Measurements from ENCODE around the gene EFNA4.

EFNA4 gene

GRCh38 chr1:155044812-155045657 lies 18.5 kb upstream of the EFNA4 start:
- POLR2A ChIA-PET: interaction anchor here (0.9 to 1.7 kb wide), 3 partner anchors 12 to 50 kb away, joined by 3 to 5 read pairs (median 4); no protein-coding TSS in a partner anchor
- H3K27ac ChIP-seq (ENCODE audit: extremely low read depth, low read depth, low read length): no peak overlapping the region
- H3K9me3 ChIP-seq (ENCODE audit: control insufficient read depth, insufficient read depth, low read depth, low read length): no peaks in the 10 kb centered on the region
- no peak overlapping the region for H3K4me3 ChIP-seq (ENCODE audit: low read depth, low read length)
- no peaks in the 10 kb centered on the region for H3K36me3 ChIP-seq (ENCODE audit: control insufficient read depth in 2 of 2, insufficient read depth in 1 of 2, low read length in 2 of 2)
- H3K4me1 ChIP-seq (ENCODE audit: control insufficient read depth, insufficient read depth, low read length): peaks cover 6% of the 10 kb centered on the region
- CTCF ChIA-PET: interaction anchor here (0.6 to 9.2 kb wide), 27 partner anchors 9 to 894 kb away, joined by 3 to 94 read pairs (median 4); partner anchors contain the start of genes DCST1, DCST2, EFNA4 and KRTCAP2
- TF ChIP-seq ZNF335 (tag by site-specific recombination; conservative IDR thresholded peaks at IDR 0.05) (peak; percentile 39; the same call in 1 of the 2 replicates), TRIM28 (IDR thresholded peaks at IDR 0.05; ENCODE audit: borderline replicate concordance, low read length) (0 out of 2 replicates have a peak, but pooled peaks have one; percentile 39), ZNF510 (tag by site-specific recombination; IDR thresholded peaks at IDR 0.05; ENCODE audit: insufficient replicate concordance) (no peak), ZNF654 (tag by site-specific recombination; IDR thresholded peaks at IDR 0.05; ENCODE audit: low read depth) (peak; percentile 55), ZNF416 (tag by site-specific recombination; IDR thresholded peaks at IDR 0.05) (no peak), ZSCAN30 (tag by site-specific recombination; IDR thresholded peaks at IDR 0.05) (0 out of 2 replicates have a peak, but pooled peaks have one; percentile 30), PRDM10 (tag by site-specific recombination; IDR thresholded peaks at IDR 0.05) (no peak), EGR2 (tag by site-specific recombination; IDR thresholded peaks at IDR 0.05; ENCODE audit: low read depth) (no peak), GFI1B (tag by site-specific recombination; IDR thresholded peaks at IDR 0.05) (no peak), TSHZ1 (tag by site-specific recombination; IDR thresholded peaks at IDR 0.05; ENCODE audit: borderline replicate concordance) (no peak), ZNF394 (tag by site-specific recombination; IDR thresholded peaks at IDR 0.05; ENCODE audit: borderline replicate concordance) (peak; percentile 68; the same call in 1 of the 2 replicates), ZNF692 (tag by site-specific recombination; IDR thresholded peaks at IDR 0.05) (peak; percentile 47; the same call in 1 of the 2 replicates), GLIS2 (tag by site-specific recombination; IDR thresholded peaks at IDR 0.05) (no peak), CTCF (tag by site-specific recombination; IDR thresholded peaks at IDR 0.05) (peak; percentile 72), ZBTB21 (tag by site-specific recombination; IDR thresholded peaks at IDR 0.05) (0 out of 2 replicates have a peak, but pooled peaks have one; percentile 27), SP7 (tag by site-specific recombination; IDR thresholded peaks at IDR 0.05) (peak; percentile 61; the same call in 1 of the 2 replicates), PBX3 (CRISPR knock-in tag; IDR thresholded peaks at IDR 0.05) (no peak), RBAK (tag by site-specific recombination; IDR thresholded peaks at IDR 0.05) (no peak), ZNF600 (tag by site-specific recombination; IDR thresholded peaks at IDR 0.05) (peak; percentile 69; the same call in 1 of the 2 replicates), PATZ1 (tag by site-specific recombination; IDR thresholded peaks at IDR 0.05) (peak; percentile 36), ZNF629 (tag by site-specific recombination; IDR thresholded peaks at IDR 0.05) (peak; percentile 59; the same call in 1 of the 2 replicates), ZNF341 (tag by site-specific recombination; IDR thresholded peaks at IDR 0.05; ENCODE audit: low read depth) (peak; percentile 36; the same call in 1 of the 2 replicates)
